GM18867 (cell line): Measurements from ENCODE around the gene RAB27B.

ENCODE experiments used
- ATAC-seq: cut with Tn5 transposase; IDR thresholded peaks from one replicate; pipeline ENCODE4 v1.9.1; 2021; ENCODE audit warnings: mild to moderate bottlenecking, moderate library complexity; ENCODE audit not compliant: unreplicated experiment

Gene RAB27B

DNA sequence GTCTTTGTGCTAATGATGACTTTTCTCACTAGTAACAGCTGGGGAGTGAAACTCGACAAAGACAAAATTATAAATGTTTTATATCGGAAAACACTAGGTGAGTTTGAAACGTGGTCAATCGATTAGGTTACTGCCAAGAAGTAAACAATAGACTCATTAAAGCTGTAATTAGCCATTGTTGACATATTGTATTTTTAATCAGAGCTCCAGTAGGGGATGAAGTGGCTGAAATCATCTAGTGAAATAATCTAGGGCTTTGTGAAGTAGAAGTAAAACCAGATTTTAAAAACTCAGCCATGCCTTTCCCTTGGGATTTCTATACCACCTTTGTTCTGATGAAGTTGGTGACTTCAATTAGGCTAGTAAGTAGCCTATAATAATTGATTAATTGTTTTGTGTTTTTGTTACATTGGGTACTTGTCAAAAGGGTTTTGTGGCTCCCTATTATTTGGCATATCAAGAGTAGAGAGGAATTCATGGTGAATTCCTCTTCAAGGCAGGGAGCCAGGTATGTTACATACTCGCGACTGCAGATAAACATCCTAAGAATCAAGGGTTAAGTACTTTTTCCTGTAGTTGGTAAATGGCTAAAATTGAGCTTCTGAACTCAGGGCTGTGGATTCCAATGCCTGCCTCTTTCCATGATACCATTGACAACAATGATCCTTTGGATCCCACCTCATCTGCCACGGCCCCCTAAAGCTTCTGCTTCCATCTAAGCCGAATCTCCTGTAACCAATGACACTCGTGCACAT, 31.6 kb downstream of the RAB27B start:
- ATAC-seq, result no peak

DNA sequence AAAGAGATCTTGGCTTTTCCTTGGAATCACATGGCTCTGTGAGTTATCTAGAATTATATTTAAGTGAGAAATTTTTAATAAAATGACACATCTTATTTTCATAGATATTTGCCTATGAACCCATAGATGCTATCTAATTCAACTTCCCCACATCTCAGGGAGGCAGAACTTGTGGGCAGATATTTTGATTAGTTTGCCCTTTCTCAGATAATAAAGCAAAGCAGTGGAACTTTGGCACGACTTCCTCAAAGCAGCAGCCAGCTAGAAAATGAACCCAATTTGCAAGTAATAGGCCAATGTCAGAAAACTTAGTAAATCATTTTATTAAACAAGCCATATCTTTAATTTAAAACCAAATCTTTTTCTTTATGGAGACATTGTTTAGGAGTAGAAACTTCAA, 32.7 kb downstream of the RAB27B start:
- ATAC-seq, result no peak

DNA sequence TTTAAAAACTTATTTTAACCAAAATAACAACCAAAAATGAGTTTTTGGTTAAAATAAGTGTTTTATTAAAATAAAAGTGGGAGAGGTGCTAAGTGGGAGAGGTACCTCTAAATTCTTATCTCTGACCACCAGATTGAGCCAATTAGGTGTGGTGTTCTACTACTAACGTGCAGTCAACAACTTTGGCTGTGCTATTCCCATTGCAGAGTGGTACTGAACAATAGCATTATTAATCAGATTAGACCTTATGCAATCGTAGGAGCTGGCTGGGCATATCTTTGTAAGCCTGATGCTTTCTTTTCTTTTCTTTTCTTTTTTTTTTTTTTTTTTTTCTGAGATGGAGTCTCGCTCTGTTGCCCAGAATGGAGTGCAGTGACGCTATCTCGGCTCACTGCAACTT, 38.9 kb downstream of the RAB27B start:
- ATAC-seq, result no peak

DNA sequence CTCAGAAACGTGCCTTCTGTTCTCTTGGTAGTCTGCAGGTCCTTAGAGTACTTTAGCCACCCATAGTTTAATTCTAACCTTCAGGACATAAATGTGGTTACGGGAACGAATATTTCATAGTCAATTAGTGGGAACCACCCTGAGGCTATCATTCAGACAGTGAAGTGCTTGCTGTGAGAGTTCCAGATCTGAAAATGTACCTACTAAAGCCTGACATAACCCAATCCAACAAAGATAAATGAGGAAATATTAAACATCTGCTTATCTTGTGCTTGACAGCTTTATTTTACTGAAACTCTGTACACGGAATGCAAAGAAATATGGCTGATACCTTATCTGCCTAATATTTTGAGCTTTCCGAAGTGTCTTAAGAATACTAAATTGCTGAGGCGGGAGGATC, 43.0 kb downstream of the RAB27B start:
- ATAC-seq, result no peak

DNA sequence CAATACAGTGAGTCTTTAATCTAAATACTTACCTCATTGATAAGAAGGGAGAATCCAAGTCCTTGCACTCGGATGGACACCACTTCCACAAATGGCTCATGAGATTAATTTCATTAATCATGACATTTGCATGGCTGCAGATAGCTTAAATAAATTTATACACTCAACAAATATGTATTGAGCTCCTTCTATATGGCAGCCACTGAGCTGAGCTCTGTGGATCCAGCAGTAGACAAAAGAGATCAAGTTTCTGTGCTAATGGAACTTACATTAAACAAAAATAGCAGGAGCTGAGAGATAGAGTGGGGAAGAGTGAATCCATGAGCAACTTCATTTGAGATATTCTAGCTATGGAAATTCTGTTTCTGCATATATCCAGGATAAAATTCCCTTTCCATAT, 44.4 kb downstream of the RAB27B start:
- ATAC-seq, result no peak

DNA sequence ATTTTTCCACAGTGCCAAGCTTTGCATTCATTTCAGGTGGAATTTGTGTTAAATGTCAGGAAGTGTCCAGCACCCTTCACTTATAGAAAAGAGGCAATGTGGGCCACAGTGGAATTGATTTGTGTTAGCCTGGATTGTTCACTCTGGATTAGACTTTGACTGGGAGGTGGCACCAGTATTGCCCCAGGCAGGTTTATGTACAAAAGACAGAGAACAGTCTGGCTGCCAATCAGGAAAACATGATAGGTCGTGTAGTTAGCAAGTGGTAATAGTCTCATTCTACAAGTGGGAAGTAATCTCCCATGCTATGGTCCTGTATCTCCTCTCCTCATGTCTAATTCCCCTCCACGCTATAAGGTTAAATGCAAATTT, 45.6 kb downstream of the RAB27B start:
- no peak for ATAC-seq

DNA sequence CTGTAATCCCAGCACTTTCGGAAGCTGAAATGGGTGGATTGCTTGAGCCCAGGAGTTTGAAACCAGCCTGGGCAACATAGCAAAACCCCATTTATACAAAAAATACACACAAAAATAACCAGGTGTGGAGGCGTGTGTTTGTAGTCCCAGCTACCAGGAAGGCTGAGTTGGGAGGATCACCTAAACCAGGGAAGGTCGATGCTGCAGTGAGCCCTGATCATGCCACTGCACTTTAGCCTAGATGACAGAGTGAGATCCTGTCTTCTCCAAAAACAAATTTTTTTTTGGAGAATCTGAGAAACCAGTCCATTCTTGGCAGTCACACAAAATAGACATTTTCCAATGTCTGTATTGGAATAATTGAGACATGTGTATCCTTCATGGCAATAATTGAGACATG, 46.8 kb downstream of the RAB27B start:
- no peak for ATAC-seq

DNA sequence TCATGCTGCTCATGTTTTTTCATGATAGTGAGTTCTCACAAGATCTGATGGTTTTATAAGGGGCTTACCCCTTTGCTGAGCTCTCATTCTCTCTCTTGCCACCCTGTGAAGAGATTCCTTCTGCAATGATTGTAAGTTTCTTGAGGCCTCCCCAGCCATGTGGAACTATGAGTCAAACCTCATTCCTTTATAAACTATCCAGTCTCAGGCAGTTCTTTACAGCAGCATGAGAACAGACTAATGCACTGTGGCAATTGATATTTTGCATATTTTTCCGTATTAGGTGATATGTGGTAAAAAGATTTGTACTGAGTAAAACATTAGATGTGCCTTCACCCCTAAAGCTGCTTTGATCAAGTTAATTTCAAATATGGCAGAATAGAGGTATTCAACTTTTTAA, 48.8 kb downstream of the RAB27B start:
- ATAC-seq, result no peak

DNA sequence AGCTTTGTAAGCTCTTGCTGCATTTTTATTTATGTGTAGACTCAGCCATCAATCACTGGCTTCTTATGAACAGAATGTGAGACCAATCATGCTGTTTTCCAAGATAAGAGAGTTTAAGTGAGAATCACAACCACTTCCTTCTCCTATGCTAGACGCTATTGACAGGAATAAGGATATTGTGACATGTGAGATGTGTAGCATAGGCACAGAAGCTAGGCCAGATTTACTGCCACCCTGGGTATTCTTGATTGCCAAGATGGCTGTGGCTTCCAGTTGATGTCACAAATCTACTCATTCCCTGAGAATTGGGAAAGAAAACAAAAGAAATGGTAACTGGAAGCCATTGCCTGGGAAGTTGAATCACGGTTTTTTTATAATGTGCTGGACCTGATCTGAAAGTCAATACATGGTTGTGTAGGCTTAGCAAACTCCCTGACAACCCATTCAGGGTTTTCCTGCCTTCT, 49.9 kb downstream of the RAB27B start:
- ATAC-seq, result no peak

DNA sequence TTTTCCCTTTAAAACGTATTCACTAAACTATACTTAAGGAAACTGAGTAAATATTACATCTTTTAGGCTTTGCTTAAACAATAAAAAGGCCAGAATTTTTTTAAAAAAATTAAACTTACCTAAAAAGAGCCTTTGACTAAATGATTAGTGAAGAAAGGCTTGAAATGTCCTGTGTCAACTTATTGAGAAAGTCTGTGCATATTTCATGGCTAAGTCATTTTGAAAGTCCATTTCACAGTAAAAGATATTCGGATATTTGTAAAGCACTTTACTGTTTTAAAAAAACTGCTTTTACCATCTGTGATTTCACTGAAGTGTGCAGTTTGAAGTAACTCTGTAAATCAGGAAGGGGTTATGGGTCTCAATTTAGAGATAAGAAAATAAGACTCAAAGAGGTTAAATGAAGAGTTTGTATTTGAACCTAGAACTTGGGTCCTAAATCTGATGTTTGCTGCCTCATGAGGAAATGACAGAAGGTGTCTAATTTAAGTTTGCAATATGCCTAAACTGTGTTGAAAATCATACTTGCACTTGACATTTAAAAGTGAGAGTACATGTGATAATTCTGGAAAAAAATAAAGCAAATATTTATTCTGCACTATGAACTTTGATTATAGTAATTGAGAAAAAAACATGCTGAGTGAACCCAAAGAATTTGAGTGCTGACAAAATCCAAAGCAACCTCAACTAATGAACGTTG, 50.5 kb downstream of the RAB27B start:
- no peak for ATAC-seq

DNA sequence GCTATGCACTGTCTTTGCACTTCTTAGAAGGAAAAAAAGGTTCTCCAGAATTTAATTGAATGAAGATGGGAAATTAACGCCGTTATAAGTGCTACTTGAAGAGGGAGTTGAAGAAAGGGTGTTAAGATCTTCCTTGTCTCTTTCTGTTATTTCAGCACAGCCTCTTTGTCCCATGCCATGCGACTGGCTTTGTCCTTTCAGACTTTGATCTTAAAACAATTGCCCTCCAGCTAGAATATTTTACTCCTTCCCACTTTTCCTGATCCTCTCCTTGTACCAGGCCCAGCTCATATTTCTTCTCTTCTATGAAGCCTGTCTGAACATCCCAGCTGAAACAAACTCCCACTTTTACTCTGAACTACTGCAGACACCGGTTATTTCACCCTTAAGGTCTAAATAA, 51.4 kb downstream of the RAB27B start:
- ATAC-seq, result no peak

DNA sequence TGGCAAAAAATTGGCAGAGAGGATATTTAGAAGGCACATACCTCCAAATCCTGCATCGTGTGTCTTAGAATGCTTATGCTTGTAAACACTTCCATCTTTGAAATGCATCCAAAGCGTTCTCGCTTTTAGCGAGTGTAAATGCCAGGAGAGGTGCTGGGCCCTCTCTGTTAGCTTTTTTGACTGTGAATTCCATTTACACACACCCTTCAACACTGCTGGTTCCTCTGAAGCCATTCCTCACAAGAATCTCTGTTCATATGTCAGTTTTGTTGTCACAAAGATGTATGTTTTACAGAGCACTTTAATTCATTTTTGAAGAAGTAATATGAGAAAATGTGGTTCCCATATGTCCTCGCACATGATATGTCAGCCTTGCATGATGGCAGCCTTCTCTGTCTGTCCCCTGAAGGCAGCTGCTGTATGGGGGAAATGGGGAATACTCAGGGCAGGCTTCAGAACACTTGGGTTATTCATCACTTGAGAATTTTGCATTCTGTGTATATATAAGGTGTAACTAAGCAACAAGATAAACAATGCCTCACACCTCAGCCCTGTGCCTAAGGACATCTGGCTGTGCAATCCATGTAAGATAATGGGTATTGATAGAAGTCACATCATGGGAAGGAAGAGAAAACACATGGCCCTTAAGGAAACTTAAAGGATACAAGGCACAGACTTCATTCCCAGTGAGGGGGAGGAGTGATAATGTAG, 52.3 kb downstream of the RAB27B start:
- ATAC-seq, result no peak

DNA sequence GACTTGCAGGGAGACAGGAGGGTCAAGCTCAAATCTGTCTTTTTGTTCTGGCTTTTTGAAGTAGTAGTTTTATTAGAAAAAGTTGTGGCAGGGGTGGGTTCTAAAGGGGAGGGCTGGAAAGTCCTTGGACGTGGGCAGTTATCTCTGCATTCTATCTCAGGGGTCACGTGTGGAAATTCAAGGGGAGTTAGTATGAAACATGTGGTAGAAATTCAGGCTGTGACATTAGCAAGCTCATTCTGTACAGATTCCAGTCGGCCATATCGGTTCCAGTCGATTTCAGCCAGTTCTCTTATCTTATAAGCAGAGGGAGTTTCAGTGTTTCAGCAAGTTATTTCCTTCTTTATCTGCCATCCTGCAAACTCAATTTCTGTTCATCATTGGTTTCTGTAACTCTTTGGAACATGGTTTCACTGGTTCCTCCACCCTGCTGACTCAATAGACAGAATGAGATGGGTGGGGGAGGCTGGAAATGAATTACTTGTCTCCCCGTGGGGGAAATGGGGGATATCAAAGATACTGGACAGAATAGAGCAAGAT, 53.0 kb downstream of the RAB27B start:
- no peak for ATAC-seq

DNA sequence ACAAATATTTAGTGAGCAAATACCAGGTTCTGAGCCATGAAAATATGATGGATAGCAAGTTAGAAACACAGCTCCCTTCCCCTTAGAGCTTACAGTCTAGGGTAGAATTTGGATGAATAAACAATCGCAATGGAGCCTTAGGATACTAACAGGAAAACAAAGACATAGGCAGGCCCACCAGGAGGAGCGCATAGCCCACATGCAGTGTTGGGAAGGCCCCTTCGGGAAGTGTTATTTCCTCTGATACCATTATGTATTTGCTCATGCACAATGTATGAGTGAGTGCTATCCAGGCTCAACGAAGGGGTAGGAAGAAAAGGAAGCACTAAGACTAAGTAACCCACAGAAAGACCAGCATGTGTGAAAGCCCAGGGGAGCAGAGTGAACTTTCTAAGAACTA, 54.0 kb downstream of the RAB27B start:
- no peak for ATAC-seq

DNA sequence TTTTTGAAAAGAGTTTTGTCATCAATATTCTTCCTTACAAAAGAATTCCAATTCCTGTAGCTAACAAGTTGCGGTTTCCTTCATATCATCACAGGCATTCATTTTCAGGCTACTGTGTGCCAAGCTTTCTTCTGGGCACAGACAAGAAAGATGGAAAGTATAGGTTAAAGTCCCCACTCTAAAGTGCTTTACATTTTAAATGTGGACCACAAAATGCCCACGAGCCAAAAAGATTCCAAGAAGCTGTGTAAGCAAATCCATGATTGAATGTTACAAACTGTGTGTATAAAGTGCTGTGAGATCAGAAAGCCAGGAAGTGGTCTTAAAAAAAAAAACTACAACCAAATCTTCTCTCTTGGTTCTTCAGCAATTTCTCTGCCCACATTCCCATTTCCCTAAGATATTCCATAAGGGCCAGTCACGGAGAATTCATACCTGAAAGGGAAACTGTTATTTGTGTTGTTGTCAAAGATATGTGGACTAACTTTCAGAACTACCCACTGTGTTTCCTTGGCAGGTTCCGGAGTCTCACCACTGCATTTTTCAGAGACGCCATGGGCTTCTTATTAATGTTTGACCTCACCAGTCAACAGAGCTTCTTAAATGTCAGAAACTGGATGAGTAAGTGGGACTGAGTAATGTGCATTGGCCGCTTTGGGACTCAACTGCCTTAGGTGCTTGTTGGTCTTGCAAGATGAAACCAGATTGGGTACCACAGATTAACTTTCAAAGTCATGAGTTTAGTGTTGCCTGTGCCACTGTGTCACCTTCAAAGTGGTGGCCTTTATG, 55.7 kb downstream of the RAB27B start:
- no peak for ATAC-seq

DNA sequence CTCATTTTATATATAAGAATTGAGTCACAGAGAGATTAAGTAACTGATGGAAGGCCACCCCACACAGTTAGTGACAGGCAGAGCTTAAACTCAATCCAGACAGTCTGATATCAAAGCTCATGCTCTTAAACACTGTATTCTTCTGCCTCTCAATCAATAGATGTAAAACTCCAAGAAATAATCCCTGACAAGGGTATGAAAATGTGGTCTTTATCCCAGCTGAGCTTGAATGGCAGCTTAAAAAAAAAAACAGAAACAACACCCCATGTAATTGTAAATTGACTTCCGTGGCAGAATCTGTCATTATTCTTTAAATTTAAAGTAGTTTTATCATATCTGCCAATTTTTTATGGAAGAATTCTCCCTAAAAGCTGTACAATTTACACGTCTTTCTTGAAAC, 60.1 kb downstream of the RAB27B start:
- no peak for ATAC-seq

DNA sequence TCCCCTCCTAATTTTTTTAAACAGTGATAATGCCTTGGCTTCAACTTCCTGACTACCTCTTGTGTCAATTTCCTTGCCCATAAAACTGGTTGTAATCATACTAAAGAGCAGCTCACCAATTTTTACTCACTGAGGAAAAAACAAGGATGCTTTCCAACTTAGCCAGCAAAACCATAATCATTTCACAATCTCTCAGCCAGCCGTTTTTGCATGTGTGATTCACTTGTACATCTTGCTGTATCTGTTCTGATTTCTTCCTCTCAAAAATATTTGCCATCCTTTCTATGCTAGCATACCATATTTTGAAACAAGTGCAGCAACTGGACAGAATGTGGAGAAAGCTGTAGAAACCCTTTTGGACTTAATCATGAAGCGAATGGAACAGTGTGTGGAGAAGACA, 60.7 kb downstream of the RAB27B start:
- no peak for ATAC-seq

DNA sequence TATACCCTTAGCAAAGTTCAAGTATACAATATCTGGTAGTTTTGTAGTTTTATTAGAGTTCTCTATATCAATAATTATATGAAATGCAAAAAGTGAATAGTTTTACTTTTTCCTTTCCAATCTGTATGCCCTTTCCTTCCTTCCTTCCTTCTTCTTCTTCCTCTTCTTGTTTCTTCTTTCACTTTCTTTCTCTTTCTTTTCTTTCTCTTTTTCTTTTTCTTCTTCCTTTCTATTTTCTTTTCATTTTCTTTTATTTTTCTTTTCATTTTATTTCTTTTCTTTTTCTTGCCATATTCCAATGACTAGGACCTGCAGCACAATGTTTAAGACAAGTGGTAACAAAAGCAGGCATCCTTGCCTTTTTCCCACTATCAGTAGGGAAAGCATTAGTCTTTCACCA, 71.2 kb downstream of the RAB27B start:
- no peak for ATAC-seq

DNA sequence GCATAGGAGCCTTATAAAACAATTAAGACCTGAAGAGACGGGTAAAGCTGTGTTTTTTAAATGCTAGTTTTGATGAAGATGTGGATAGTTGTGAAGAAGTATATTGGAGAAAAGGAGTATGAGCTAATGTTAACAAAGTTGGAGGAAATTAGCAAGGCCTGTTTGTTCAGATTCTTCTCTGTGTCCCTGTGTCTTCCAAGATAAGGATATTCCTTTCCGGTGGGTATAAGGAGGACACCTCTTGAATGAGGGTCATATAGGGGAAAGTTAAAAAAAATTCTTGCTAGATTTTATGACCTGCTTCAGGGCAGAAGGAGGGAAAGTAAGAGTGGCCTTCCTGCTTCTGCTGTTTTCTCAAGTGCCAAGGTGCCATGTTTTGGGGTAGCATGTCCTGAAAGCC, 72.0 kb downstream of the RAB27B start:
- ATAC-seq, result no peak

DNA sequence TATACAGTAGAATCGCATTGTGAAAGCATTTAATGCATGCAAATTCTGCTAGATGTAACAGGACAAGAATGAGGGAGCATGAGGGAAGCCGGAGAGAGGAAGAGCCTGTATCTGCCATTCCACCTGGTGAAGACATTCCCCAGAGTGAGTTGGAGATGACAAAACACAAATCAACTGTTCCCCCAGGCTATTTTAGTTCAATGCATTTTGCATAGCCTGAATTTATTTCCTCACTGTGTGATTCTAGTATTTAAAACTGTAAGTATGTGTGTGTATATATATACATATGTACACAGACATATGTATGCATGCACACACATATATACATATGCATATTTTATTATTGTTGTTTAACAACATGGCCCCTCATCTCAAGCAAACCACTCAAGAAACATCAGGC, 76.3 kb downstream of the RAB27B start:
- no peak for ATAC-seq

DNA sequence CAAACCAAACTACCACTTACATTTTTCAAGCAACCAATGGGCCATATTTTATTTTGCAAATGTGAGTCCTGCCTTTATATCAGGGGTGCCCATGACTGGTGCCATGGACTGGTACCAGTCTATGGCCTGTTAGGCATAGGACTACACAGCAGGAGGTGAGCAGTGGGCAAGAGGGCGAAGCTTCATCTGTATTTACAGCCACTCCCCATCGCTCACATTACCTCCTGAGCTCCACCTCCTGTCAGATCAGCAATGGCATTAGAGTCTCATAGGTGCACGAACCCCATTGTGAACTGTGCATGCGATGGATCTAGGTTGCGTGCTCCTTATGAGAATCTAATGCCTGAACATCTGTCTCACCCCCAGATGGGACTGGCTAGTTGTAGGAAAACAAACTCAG, 77.4 kb downstream of the RAB27B start:
- ATAC-seq, result no peak
